ENCODE results near the gene KIF27. TPM values are rescaled to one million over a fixed set of nuclear protein-coding genes. Genes with fewer than 3 reads are reported as not detected.
"Not testable (repeated sequence)": the region's sequence is repeated elsewhere in the genome, so short reads cannot be mapped to it uniquely, and the experiment has no call there.

Gene KIF27, protein sequence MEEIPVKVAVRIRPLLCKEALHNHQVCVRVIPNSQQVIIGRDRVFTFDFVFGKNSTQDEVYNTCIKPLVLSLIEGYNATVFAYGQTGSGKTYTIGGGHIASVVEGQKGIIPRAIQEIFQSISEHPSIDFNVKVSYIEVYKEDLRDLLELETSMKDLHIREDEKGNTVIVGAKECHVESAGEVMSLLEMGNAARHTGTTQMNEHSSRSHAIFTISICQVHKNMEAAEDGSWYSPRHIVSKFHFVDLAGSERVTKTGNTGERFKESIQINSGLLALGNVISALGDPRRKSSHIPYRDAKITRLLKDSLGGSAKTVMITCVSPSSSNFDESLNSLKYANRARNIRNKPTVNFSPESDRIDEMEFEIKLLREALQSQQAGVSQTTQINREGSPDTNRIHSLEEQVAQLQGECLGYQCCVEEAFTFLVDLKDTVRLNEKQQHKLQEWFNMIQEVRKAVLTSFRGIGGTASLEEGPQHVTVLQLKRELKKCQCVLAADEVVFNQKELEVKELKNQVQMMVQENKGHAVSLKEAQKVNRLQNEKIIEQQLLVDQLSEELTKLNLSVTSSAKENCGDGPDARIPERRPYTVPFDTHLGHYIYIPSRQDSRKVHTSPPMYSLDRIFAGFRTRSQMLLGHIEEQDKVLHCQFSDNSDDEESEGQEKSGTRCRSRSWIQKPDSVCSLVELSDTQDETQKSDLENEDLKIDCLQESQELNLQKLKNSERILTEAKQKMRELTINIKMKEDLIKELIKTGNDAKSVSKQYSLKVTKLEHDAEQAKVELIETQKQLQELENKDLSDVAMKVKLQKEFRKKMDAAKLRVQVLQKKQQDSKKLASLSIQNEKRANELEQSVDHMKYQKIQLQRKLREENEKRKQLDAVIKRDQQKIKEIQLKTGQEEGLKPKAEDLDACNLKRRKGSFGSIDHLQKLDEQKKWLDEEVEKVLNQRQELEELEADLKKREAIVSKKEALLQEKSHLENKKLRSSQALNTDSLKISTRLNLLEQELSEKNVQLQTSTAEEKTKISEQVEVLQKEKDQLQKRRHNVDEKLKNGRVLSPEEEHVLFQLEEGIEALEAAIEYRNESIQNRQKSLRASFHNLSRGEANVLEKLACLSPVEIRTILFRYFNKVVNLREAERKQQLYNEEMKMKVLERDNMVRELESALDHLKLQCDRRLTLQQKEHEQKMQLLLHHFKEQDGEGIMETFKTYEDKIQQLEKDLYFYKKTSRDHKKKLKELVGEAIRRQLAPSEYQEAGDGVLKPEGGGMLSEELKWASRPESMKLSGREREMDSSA (N-terminal part only)
- 13.1 TPM for total RNA-seq

DNA sequence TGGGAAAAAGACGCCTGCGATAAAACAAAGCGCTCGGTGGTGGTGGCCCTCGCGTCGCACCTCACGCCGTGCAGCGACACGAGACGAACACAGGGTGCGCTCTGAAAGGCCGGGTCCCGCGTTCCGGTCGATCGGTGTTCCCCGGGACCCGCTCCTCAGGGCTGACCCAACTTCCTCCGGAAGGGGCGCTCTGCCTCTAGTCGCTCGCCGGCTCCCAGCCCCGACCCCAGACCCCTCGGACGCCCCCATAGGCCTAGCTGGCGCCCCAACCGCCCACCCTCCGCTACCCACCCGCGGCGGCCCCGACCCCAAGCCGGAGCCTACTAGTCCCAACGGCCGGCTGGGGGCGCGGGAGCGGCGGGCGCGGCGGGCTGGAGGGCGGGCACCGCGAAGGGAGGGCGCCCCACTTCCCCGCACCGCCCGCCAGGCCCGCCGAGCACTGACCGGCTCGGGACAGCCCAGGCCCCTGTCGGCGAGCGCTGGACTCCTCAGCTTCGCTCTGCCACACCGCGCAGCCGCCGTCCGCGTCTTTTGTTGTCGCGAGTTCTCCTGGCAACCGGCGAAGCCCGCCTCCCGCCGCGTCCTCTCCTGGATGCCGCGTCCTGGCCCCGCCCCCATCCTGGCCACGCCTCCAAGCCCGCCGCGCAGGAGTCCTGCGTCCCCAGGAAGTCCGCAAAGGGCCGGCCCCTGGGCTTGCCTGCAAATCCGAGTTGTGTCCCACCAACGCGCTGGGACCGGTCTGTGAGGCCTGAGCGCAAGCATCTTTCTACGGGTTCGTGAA is at the start of gene KIF27:
TSS of gene KIF27 (minus strand) at position 506 of the 781 bp plus-strand sequence. CDS start 5,841 bp downstream, outside the sequence.
- peak; percentile 96 for DNase-seq

DNA sequence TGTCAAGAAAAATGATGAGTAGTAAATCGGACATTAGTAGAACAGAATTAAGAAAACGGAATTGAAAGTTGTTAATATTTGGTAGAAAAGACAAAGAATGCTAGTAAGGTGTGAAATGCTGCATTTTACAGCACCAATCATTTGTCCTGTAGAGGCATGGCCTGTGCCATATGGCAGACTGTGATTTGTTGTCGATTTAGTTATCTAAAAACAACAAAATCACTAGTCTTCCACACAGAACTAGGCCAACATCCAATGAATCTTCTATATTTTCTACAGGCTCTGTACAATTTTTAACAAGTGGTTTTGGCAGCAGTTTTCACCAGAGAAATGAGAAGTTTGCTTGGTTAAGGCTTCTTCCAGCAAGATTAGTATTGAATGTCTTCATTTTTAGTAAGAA is 48.4 kb upstream of the KIF27 start:
- DNase-seq, result no peak

DNA sequence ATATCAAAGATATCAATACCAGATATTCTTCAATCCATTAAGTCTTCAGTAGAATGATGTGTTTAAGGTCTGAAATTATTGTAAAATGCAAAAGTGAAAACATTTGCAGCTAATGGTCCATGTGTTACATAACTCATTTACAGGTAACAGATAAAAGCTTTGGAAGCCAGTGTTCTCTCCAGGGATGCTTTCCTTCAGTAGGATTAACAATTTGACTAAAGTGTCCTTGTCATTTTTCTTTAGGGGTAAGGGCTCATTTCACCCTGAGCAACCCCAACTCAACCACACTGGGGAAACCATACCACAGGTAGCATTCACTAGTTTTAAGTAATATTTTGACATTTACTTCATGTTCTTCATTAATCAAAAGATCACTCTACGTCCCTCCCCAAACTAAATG is 45.8 kb upstream of the KIF27 start:
- no peak for DNase-seq

DNA sequence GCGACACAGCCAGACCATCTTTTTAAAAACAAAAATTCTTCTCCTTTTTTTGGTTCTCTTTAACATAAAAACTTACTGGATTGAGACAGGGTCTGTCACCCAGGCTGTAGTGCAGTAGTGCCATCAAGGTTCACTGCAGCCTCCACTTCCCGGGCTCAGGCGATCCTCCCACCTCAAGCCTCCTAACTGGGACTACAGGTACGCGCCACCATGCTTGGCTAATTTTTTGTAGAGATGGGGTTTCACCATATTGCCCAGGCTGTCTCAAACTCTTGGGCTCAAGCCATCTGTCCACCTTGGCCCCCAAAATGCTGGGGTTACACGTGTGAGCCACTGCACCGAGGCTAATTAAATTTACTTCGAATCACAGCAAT is 45.0 kb upstream of the KIF27 start:
- no peak for DNase-seq

DNA sequence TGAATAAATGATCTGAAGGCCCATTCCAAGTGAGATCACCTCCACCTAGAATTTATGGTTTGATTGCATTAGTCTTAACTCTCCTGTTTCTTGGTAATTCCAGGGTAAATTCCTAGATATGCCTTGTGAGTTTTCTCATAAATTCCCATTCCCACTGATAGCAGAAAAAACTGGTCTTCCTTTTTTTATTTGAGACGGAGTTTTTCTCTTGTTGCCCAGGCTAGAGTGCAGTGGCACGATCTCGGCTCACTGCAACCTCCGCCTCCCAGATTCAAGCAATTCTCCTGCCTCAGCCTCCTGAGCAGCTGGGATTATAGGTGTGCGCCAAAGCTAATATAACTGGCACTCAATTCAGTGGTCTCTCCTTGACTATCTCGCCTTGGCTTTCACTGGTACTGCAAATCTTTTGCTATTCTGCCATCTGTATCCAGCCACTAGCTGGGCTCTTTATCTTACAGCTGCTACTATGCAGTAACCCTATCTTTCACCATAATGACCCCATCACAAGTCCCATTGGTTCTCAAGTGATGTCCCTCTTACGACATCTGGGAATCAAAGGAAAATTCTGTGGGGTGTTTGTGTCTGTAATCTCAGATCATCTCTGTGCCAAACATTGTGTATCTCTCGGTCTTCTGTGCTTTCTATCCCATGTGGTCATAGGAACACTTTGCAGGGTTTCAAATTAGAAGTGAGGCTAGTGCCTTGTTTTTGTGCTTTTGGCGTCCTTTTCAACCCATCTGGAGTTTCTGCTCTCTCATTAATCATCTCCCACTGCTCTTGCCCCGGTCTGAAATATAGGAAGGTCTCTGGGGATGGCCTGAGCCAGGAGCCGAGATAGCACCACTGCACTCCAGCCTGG is 44.3 kb upstream of the KIF27 start:
- DNase-seq, result no peak

DNA sequence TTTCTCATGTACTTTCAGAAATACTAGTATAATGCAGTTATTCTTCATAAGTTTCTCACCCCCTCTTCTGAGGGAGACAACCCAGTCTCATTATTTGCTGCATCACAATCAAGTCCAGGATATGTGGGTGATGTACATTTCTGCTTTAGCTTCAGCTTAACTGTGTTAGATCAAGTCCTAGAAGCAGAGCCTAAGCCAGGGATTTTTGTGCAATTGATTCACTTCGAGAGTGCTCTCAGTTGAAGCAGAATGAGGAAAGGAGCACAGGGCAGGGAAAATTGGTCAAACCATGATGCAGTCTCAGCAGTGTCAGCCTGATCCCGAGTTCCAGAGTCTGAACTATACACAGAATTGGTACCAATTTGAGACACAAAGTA is 43.7 kb upstream of the KIF27 start:
- no peak for DNase-seq

DNA sequence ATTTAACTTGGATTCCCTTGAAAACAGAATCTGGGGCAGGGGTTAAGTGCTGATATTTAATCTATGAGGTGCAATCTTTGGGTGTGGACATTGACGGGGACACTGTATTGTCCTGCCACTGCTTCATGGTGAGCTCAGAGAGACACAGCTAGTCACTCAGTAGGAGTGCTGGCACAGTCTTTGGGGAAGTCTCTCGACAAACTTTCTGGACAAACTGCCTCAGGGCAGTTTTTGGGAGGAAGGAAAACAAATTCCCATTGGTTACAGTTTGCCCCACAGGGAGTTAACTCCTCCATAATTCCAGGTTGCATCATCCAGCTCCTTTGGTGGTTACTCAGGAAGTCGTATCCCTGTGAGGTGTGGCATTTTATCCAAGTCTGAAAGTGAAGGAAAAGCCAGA is 40.9 kb upstream of the KIF27 start:
- DNase-seq, result no peak

DNA sequence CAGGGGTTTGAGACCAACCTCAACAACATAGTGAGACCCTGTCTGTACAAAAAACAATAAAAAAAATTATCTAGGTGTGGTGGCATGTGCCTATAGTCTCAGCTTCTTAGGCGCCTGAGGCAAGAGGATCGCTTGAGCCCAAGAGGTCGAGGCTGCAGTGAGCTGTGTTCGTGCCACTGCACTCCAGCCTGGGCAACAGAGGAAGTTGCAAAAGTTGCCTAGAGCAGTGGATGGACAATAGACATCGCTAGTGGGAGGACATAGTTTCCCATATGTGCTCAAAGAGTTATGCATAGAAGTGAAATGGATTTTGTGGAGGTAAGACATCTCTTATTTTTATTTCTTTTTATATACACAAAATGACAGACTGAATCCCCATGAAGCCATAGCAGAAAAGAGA is 39.8 kb upstream of the KIF27 start:
- DNase-seq, result no peak

DNA sequence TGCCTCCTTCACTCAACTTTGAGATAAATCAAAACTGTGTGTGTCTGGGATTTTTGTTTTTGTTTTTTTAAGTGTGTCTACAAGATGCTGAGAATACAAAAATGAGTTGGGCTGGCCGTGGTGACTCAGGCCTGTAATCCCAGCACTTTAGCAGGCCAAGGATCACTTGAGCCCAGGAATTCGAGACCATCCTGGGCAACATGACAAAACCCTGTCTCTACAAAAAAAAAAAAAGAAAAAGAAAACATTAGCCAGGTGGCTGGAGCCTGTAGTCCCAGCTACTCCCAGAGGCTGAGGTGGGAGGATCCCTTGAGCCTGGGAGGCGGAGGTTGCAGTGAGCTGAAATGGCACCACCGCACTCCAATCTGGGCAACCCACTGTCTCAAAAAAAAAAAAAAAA is 37.8 kb upstream of the KIF27 start:
- DNase-seq, result no peak

DNA sequence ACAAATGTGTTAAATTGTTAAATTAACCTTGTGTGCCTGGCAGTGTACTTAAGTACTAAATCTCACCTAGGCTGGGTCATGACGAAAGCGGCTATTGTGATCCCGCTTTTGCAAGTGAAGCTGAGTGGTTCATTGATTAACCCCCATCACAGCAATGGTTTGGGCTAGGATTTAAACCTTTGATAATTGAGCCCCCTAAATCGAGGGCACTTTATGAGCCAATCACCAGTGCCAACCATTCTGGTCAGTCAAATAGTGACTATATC is 35.9 kb upstream of the KIF27 start:
- DNase-seq, result no peak

DNA sequence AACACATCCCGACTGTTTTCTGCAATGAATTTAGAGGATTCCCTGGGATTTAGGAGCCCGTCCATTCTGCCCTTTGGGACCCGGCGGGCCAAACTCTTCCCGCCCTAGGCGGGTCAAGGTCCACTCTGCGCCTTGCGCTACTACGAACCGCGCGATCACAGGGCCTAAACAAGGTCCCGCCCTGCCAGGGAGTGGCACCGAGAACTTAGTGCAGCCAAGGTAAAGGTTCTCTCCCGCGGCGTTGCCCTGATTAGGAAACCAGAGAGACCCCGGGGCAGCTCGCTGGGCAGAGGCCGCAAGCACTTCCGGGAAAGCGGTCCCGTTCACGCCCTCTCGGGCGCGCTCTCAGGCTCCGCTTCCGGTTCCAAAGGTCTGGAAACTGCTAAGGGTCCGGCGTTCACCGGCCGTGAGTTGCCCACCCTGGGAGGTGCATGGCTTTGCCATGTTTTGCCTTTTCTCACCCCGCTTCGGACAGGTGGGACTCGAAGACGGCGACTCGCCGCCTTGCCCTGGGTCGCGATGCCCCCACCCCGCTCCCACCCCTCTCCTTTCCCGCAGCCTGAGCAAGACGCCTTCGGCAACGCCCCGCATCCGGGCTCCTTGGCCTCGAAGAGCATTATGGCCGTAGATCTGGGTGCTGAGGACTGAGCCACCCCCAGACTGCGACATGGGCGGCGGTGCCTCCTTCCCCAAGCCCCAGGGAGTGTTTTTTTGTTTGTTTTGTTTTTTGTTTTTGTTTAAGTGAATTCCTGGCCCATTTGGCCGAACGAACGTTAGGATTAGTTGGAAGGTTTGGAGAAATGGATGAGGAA is 35.4 kb upstream of the KIF27 start:
- DNase-seq, result peak; percentile 57

DNA sequence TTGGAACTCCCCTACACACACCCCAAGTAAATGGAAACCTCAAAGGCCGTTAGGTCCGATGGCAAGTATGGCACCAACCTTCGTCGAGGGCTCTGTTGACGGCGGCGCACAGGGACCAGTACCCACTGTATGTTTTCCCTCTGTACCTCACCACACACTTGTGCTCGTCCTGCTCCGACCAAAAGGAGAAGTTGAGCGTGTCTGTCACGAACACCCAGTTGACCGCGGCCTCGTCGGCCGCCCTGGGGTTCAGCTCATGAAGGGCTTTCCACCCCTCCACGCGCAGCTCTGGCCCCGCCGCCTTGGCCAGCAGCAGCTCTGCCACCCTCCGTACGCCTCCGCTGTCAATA is 34.8 kb upstream of the KIF27 start:
- DNase-seq, result no peak

DNA sequence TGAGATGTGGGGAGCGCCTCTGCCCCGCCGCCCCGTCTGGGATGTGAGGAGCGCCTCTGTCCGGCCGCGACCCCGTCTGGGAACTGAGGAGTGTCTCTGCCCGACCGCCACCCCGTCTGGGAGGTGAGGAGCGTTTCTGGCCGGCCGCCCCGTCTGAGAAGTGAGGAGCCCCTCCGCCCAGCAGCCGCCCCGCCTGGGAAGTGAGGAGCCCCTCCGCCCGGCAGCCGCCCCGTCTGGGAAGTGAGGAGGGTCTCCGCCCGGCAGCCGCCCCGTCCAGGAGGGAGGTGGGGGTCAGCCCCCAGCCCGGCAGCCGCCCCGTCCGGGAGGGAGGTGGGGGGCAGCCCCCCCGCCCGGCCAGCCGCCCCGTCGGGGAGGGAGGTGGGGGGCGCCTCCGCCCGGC is 26.9 kb upstream of the KIF27 start:
- not testable (repeated sequence) for DNase-seq

DNA sequence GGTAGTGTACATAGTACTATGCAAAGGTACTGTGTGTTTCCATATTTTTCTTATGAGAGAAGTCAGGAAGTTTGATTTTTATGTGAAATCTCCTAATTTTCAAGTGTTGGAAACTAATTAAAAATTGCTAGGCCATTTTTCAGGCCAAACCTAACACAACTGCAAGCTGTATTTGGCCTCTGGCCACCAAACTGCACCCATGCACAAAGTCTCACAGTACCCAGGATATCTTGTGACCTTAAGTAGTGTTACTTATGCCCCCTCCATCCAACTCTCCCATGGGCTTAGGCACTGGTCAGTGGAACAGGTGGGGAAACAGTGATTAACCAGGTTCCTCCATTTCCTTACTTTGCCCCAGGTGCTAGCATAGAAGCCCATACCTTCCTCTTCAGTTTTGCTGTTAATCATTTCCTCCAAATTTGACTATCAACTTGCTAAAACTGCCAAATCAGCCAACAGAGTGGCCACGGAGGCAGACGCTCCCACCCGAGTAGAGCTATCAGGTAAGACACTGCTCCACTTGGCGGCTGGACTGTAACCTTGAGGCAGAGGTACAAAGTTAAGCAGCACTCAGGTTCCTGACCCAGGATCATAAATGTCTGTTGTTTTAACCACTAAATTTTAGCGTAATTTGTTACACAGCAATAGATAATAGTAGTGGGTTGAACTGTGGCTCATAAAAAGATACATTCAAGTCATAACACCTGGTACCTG is 19.5 kb upstream of the KIF27 start:
- no peak for DNase-seq

DNA sequence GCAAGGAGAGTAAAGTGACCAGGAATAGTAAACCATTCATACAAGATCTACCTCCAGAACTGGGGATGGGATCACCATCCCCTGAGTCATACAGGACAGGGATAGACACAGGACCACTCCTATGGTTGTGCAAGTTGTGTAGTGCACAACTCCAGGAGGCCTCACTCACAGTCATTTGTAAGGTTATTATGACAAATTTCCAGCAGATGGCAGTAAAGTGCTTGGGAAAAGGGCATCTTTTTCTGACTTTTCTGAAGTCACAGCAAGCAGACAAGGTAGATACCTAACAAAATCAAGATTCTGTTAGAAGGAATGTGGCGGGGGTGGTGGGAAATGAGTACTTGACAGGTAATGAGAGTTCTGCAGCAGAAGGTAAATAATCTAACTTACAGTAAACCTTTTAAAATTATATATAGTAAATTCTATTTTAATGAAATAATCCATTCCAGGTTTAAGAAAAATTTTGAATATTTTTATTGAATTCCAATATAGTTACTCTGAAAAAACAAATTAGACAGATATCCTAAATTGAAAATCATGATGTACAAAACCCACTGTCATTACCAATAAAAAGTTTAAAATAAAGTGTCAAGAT is 16.7 kb upstream of the KIF27 start:
- DNase-seq, result peak; percentile 22

DNA sequence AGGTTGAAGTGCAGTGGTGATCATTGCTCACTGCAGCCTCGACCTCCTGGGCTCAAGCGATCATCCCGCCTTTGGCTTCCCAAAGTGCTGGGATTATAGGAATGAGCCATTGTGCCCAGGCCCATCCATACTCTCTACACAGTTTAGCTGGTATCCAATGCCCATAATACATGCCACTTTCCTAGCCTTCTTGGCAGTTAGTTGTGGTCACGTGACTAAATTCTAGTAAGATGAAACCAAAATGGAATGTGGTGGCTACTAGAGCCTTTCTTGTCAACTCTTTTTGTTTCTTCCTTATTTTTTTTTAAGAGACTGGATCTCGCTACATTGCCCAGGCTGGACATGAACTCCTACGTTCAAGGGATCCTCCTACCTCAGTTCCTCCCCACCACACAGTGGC is 15.3 kb upstream of the KIF27 start:
- no peak for DNase-seq

DNA sequence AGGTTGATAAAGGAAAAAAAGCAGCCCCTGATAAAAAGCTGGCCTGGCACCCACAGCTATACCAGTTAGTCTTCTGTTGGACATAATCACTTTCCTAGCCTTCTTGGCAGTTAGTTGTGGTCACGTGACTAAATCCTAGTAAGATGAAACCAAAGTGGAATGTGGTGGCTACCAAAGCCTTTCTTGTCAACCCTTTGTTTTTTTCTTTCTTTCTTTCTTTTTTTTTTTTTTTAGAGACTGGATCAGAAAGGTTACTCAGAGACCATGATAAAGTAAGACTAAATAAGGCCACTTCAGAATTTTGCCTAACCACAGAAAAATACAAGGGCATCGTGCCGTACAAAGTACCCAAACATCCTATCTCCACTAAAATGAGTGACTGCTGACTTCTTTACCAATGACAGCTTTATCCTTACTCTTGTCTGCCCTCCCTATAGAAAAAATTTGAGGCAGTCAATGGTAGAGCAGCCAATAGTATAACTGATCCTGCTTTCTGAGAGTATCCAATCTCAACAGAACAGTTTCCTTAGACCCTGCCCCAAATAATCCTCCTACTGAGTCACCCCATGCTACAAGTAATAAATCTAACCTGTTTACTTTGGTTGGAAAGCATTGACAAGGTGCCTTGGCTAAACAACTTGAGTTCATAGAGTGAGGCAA is 14.2 kb upstream of the KIF27 start:
- DNase-seq, result no peak

DNA sequence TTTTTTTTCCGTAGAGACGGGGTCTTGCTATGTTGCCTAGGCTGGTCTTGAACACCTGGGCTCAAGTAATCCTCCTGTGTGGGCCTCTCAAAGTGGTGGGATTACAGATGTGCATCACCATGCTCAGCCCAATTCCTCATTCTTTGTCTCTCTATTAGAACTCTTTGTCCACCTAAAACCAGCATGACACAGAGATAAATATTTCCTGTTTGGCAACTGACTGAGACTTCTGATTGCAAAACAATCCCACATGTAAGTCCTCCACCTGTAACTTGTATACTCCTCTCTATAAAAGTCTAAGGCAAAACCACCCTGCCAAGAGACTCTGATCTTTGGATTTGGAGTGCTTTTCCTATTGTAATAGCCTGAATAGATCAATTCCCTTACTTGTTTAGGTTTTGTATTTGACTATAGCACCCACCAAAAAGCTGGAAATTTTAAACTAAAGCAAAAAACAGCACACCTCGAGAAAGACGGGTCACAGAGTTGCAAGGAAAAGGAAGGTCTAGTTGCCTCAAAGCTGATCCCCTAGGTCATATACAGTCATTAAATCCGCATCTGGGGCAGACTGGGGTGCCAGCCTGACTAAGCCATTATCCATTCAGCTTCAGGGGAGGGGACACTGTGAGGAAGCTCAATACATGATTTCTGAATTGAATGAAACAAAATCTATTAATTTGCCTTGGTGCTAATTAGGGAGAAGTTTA is 13.5 kb upstream of the KIF27 start:
- no peak for DNase-seq

Data from skin of body (tissue), 2 donors.